PC-3 (cell line): Measurements from ENCODE around the gene NDUFAF8. TPM values are rescaled to one million over a fixed set of nuclear protein-coding genes. Genes with fewer than 3 reads are reported as not detected.

Experiments used
- ATAC-seq: fragments of 200-7000 bp; cut with Tn5 transposase; 2 replicates; pipeline ENCODE4 v1.9.1; 2020; ENCODE audit warnings: mild to moderate bottlenecking, moderate library complexity
- BruUV-seq: library from RNA; stranded (reverse); fragments of 400-500 nt; replicated peaks from 2 replicates; lab custom pipeline; 2021; lab: Mats Ljungman, UMichigan
- CTCF ChIA-PET: fragments of 300-600 bp; sonication (Branson Sonifier 250); formaldehyde crosslinking; loops from one replicate; lab custom pipeline; 2022; ENCODE audit warnings: antibody characterized with exemption; lab: Charles Lee
- POLR2A ChIA-PET: fragments of 300-600 bp; sonication (Branson Sonifier 250); formaldehyde crosslinking; loops from one replicate; lab custom pipeline; 2022; ENCODE audit warnings: antibody characterized with exemption; ENCODE audit not compliant: unreplicated experiment; lab: Charles Lee
- DNase-seq: peaks from one replicate; pipeline ENCODE4 v3.0.0-alpha.2; 2015
- H2AFZ ChIP-seq: fragments of 300-600 bp; sonication (generic); 2 replicates; pipeline ENCODE4 v1.6.0; 2016; ENCODE audit warnings: antibody characterized with exemption, low read length
- H3F3A ChIP-seq: fragments of 300-600 bp; sonication (generic); one replicate; pipeline ENCODE4 v1.6.0; 2017; ENCODE audit warnings: antibody characterized with exemption, low read length, control low read depth, mild to moderate bottlenecking; ENCODE audit not compliant: unreplicated experiment
- H3K27ac ChIP-seq: fragments of 300-600 bp; sonication (generic); 2 replicates; pipeline ENCODE4 v1.5.1; 2016; ENCODE audit warnings: mild to moderate bottlenecking, low read length
- H3K27me3 ChIP-seq: fragments of 300-600 bp; sonication (generic); 2 replicates; pipeline ENCODE4 v1.6.1; 2016; ENCODE audit warnings: low read length, mixed read lengths
- H3K36me3 ChIP-seq: fragments of 300-600 bp; sonication (generic); 2 replicates; pipeline ENCODE4 v1.6.1; 2016; ENCODE audit warnings: low read depth, mixed run types, low read length, mixed read lengths
- H3K4me1 ChIP-seq: fragments of 300-600 bp; sonication (generic); 2 replicates; pipeline ENCODE4 v1.5.1; 2016; ENCODE audit warnings: low read length; ENCODE audit not compliant: insufficient read depth
- H3K4me2 ChIP-seq: fragments of 300-600 bp; sonication (generic); 2 replicates; pipeline ENCODE4 v1.6.0; 2016; ENCODE audit warnings: low read length
- H3K4me3 ChIP-seq: fragments of 300-600 bp; sonication (generic); 2 replicates; pipeline ENCODE4 v1.5.1; 2016; ENCODE audit warnings: mild to moderate bottlenecking, low read length, mixed read lengths
- H3K79me2 ChIP-seq: fragments of 300-600 bp; sonication (generic); 2 replicates; pipeline ENCODE4 v1.6.1; 2017; ENCODE audit warnings: low read length, mixed read lengths
- H3K9ac ChIP-seq: fragments of 300-600 bp; sonication (generic); 2 replicates; pipeline ENCODE4 v1.6.0; 2016; ENCODE audit warnings: mild to moderate bottlenecking, low read length
- H3K9me2 ChIP-seq: fragments of 300-600 bp; sonication (generic); replicated peaks from 2 replicates; pipeline ENCODE4 v1.6.1; 2016; ENCODE audit warnings: mixed run types, low read length, mixed read lengths
- H3K9me3 ChIP-seq: fragments of 300-600 bp; sonication (generic); 2 replicates; pipeline ENCODE4 v1.6.1; 2016; ENCODE audit warnings: low read length, mixed read lengths
- H4K20me1 ChIP-seq: fragments of 300-600 bp; sonication (generic); 2 replicates; pipeline ENCODE4 v1.6.1; 2016; ENCODE audit warnings: low read length, mixed read lengths
- CTCF ChIP-seq: fragments of 300-600 bp; sonication (generic); conservative IDR thresholded peaks from 2 replicates; pipeline ENCODE4 v1.5.1; 2017; ENCODE audit warnings: antibody characterized with exemption, low read depth, mild to moderate bottlenecking, low read length
- EZH2 ChIP-seq: fragments of 300-600 bp; sonication (generic); IDR thresholded peaks from one replicate; pipeline ENCODE4 v1.6.1; 2017; ENCODE audit warnings: antibody characterized with exemption, mild to moderate bottlenecking, low read length; ENCODE audit not compliant: unreplicated experiment
- EZH2phosphoT487 ChIP-seq: fragments of 300-600 bp; sonication (generic); IDR thresholded peaks from 2 replicates; pipeline ENCODE4 v1.6.1; 2018; ENCODE audit warnings: mild to moderate bottlenecking, antibody characterized with exemption, low read length, borderline replicate concordance
- intact Hi-C: fragments of 100-400 bp; cut with micrococcal nuclease; formaldehyde crosslinking; loops from 2 replicates; pipeline ENCODE4 v1.9.0; 2023
- total RNA-seq: library from RNA; depleted of rRNA; stranded (reverse); fragments of >200 nt; gene quantifications from 2 replicates; pipeline ENCODE4 v1.2.3, GENCODE V29; 2014

NDUFAF8 gene
- total RNA-seq, 1 experiment from 2014 or later, result 125 TPM

DNA sequence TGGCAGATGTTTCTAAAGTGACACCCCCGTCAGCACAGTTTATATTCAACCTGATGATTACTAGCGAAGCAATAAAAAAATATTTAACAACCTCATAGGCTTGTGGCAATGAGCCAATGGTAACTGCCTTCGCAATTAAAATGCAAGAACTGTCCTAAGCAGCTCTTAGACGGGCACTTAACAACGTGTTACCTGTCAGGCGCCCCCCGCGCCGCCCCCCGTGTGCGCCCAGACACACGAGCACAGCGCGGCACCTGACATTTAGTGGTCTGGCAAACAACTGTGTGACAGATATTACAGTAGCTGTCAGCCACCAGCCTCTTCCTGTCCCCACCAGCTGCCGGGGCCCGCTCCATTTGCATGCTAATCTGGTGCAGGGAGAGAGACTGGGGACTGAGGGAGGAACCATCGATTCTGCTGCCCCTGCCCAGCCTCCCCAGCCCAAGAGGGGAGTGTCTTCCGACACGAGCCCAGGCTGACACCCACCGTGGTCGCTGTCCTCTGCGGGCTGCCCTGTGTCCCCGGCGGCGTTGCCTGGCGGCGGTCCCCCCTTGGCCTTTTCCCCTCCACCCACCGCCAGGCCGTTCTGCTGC is 12.7 kb downstream of the NDUFAF8 start:
- Histone ChIP-seq H3K9me2 (no peaks in the 10 kb centered on the region), H3K27me3 (no peaks in the 10 kb centered on the region), H3K36me3 (no peaks in the 10 kb centered on the region; the same call in none of the 2 replicates), H3K27ac (no peak overlapping the region), H3K4me3 (no peak overlapping the region), H4K20me1 (no peaks in the 10 kb centered on the region), H3F3A (no peaks in the 10 kb centered on the region), H3K9ac (no peak overlapping the region), H3K9me3 (no peaks in the 10 kb centered on the region), H3K4me2 (no peak overlapping the region), H3K79me2 (no peaks in the 10 kb centered on the region), H3K4me1 (0 out of 2 replicates have a peak, but pooled peaks cover 3% of the 10 kb centered on the region), H2AFZ (no peak overlapping the region)
- BruUV-seq, result no TSS peak
- ChIA-PET CTCF (no interaction called here), POLR2A (no interaction called here)
- DNase-seq (no peak), ATAC-seq (no peak)
- no peak for TF ChIP-seq CTCF
- no peak for TF ChIP-seq EZH2phosphoT487
- TF ChIP-seq EZH2, result no peak
- intact Hi-C loops, result loop anchor here (10.0 kb wide), 1 partner anchor 143 kb away; the partner anchor contains the start of gene BAHCC1

GRCh38 chr17:81252326-81252986 is 13.3 kb downstream of the NDUFAF8 start:
- Histone ChIP-seq H3K4me1 (0 out of 2 replicates have a peak, but pooled peaks cover 3% of the 10 kb centered on the region), H4K20me1 (no peaks in the 10 kb centered on the region), H3K4me2 (no peak overlapping the region), H3K4me3 (no peak overlapping the region), H3K36me3 (no peaks in the 10 kb centered on the region; the same call in none of the 2 replicates), H3K9me3 (no peaks in the 10 kb centered on the region), H3K9ac (no peak overlapping the region), H3F3A (no peaks in the 10 kb centered on the region), H2AFZ (no peak overlapping the region), H3K27me3 (no peaks in the 10 kb centered on the region), H3K27ac (no peak overlapping the region), H3K9me2 (no peaks in the 10 kb centered on the region), H3K79me2 (no peaks in the 10 kb centered on the region)
- ChIA-PET POLR2A (no interaction called here), CTCF (no interaction called here)
- TSS peak; percentile 16 for BruUV-seq
- intact Hi-C loops, result loop anchor here (10.0 kb wide), 1 partner anchor 142 kb away; the partner anchor contains the start of gene BAHCC1
- DNase-seq (no peak), ATAC-seq (no peak)
- no peak for TF ChIP-seq CTCF
- TF ChIP-seq EZH2, result no peak
- TF ChIP-seq EZH2phosphoT487, result no peak

DNA sequence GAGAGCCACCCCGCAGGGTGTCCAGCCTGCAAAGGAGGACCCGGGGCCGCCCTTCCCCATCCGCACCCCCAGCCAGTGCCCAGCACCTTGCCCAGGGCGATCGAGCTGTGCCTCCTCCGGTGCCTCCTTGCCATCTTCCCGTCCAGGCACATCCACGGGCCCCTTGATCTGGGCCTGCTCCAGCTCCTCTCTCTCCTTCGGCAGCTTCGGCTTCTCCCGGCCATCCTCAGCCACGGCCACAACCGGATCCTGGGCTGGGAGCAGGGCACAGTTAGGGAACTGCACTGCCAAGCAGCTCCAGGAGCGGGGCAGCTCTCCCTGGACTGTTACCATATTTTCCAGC is 13.8 kb downstream of the NDUFAF8 start:
- Histone ChIP-seq H3K9me2 (no peaks in the 10 kb centered on the region), H3K27me3 (no peaks in the 10 kb centered on the region), H3K36me3 (no peaks in the 10 kb centered on the region; the same call in none of the 2 replicates), H4K20me1 (no peaks in the 10 kb centered on the region), H2AFZ (no peak overlapping the region), H3K79me2 (no peaks in the 10 kb centered on the region), H3F3A (no peaks in the 10 kb centered on the region), H3K4me3 (no peak overlapping the region), H3K9me3 (no peaks in the 10 kb centered on the region), H3K4me2 (no peak overlapping the region), H3K9ac (no peak overlapping the region), H3K27ac (no peak overlapping the region), H3K4me1 (0 out of 2 replicates have a peak, but pooled peaks cover 3% of the 10 kb centered on the region)
- intact Hi-C loops, result loop anchor here (10.0 kb wide), 1 partner anchor 142 kb away; the partner anchor contains the start of gene BAHCC1
- CTCF ChIA-PET, result no interaction called here
- no TSS peak for BruUV-seq
- no peak for TF ChIP-seq CTCF
- no peak for TF ChIP-seq EZH2phosphoT487
- TF ChIP-seq EZH2, result no peak
- ATAC-seq (no peak), DNase-seq (no peak)
- POLR2A ChIA-PET, result no interaction called here
